Measurements from ENCODE around the gene C2orf92.
A peak's percentile ranks its signal among the peaks of the same experiment; 100 is the strongest.
"Not testable (repeated sequence)": the region's sequence is repeated elsewhere in the genome, so short reads cannot be mapped to it uniquely, and the experiment has no call there.

The C2orf92 gene

DNA sequence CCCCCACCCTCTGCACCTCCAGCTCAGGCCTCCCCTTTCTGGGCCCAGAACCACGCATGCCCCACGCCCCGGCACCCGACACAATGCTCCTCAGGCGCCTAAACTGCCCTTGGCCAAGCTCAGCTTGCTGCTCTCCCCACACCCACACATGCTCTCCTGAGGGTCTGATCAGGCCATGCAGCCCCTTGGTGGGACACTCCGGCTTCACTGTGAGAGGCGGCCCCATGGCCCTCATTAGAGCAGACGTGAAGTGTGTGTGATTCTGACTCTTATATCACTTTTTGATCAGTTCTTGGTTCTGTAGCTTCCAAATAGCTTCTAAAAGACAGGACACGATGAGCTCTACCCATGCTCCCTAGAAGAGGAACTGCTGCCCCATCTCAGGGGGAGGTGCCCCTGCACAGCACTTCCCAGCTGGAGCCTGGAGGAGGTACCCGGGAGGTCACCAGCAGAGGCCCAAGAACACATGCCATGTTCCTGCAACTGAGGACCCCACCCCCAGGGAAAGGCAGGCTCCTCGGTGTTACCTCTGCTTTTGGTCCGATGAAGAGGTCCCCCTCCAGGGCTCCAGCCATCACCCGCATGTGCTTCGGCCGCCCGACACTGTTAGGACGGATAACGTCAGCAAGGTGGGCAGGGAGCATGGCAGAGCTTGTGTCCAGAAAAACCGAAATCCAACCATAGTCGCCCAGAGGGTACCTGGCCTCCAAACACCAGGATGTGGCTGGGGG is 9.3 kb upstream of the C2orf92 start:
- no peak for DNase-seq (ENCODE audit: low read depth)

DNA sequence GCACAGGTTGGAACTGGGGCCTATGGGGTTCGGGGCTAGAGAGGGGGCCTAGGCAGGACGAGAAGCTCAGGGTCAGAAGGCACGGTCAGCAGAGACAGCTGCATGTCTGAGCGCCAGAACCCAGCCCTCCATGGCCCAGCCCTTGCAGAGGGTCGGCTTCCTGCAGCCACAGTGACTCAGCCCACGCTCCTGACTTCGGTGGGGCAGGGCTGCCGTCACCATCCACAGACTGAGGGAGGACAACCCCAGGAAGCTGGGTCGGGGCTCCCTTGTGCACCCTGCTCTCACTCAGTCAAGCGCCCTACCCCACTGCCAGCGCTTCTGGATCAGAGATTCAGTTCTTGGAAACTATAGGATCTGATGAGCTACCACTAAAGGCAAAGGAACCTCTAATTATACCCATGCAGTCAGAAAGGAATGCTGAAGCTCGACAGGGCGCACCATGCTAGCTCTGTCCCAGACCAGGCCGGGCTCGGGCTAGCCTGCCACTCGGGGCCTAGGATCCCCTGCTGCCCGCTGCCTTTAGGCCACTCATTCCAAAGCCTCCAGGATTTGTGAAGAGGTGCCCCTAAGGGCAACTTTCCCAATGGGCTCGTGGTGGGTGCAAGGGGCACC is 8.6 kb upstream of the C2orf92 start:
- DNase-seq (ENCODE audit: low read depth) = no peak

DNA sequence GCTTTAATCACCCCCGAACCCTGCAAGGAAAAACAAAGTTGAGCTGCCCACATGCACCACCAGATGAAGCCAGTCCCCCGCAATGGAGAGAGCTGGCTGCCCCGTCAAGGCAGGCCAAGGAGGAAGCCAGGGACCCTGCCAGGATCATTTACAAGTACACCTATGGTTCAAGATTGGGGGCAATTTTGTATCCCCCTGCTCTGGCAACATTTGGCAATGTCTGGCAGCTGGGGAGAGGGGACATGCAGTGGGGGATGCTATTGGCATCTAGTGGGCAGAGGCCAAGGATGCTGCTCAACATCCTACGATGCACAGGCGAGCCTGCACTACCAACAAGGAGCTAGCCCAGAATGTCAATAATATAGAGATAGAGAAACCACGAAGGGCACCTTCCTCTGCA is 7.6 kb upstream of the C2orf92 start:
- no peak for DNase-seq (ENCODE audit: low read depth)

DNA sequence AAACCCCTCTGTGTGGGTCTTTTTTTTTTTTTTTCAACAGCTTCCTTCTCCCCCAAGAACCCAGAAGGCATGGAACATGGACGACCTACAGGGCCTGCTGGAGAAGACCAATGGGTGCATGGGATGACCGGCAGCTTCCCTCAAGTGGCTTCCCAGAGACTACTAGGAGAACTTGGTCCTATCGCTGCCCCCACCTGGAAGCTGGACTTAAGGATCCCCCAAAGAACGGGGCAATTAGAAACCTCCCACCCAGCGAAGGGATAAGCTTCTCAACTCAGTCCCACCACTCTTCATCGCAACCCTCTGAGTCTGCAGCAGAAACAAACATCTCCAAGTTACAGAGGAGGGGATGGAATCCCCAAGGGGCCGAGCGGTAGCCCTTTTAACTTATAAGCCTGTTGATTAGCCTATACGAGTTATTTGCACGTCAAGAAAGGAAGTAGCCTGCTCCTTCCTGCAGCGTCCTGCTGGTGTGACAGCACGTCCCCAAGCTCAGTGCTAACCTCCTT is 7.1 kb upstream of the C2orf92 start:
- DNase-seq (ENCODE audit: low read depth) = no peak

DNA sequence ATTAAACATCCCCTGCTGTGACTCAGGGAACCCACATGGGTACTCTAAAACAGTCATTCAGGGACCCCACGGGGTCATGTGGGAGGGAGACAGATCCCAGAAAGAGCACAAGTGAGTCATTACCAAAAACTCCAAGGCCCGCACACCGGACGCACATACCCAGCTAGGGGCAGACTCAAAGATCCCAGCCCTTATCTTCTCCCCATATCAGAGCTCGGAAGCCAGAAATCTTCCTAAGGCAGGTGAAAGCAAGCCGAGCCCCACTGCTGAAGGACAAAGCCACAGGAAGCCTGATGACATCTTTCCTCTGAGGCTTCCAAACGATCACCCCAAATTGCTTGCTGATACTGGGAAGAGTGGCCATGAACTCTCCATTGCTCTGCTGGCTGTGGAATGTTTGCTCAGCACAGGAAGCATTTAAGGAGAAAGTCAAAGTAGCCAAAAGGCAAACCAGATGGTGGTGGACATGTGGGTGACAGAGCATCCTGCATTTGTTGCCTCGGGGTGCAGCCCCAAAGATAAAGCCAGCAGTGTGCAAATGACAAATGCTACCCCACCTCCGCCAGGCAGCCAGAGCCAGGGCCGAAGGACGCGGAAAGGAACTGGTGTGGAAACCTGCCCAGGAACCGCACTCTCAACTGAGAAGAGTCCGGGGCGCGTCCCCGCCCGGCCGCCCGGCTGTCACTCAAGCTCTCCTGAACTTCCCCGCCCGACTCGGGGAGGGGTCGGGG is 6.5 kb upstream of the C2orf92 start:
- DNase-seq (ENCODE audit: low read depth) = peak; percentile 78

DNA sequence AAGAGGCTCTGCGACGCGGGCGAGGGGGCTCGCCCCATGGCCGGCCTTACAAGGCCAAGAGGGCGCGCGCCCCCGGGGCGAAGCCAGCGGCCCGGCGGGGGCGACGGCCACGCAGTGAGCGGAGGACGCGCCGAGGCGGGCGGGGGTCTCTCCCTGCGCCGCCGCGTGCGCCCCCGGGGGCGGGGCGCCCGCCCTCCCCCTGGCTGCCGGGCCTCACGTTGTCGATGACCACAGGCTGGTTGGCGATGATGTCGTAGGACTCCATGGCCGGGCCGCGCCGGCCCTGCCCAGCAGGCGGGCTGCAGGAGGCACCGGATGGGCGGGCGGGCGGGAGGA is 5.9 kb upstream of the C2orf92 start:
- no peak for DNase-seq (ENCODE audit: low read depth)

DNA sequence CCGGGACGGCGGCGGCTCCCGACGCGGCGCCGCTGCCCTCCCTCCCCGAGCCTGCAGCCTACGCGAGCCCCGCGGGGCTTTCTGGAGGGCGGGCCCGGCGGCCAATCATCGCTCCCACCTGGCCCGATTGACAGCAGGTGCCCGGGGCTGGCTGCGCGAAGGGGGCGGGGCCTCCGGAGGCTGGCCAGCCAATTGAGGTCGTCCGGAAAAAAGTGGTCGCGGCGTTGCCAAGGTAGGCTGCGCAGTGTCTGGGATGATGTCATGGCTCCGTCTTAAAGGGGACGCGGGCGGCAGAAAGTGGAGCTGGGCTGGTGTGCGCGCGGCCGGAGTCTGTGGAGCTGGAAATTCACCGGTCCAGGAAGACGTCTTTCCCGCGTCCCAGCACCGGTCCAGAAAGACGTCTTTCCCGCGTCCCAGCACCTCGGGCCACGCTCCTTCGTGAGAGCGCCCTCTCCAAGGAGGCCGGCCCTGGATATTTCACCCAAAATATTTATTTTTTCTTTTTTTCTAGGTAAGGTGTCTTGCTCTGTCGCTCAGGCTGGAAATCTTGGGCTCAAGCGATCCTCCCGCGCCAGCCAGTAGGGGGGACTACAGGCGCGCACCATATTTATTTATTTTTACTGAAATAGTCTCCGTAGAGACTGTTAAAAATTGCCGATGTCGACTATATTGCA is 5.4 kb upstream of the C2orf92 start, which contains the start of gene ACTR1B:
ACTR1B (minus strand) TSS at position 83 of the 674 bp plus-strand sequence. CDS start 154 bp downstream, outside the sequence.
- peak; percentile 92 for DNase-seq (ENCODE audit: low read depth)

DNA sequence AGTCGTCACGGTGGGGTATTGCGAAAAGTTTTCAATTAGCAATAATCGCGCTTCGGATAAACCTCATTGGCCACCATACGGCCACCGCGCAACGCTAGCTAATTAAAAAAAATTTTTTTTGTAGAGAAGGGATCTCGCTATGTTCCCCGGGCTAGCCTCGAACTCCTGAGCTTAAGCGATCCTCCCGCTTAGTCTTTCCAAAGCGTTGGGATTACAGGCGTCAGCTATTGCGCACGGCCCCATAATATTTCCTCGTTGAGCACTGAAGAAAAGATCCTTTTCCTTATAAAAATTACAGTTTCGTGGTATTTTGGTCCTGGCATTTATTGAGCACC is 4.9 kb upstream of the C2orf92 start:
- no peak for DNase-seq (ENCODE audit: low read depth)

DNA sequence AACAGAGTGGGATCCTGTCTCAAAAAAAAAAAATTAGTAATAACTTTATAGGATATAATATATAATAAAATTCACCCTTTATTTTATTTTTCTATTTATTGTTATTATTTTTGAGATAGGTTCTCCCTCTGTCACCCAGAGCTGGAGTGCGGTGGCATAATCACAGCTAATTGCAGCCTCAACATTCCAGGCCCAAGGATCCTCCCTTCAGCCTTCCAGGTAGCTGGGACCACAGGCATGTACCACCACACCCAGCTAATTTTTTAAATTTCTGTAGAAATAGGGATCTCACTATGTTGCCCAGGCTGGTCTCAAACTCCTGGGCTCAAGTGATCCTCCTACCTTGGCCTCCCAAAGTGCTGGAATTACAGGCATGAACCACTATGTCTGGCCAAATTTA is 958 bp downstream of the C2orf92 start:
- DNase-seq (ENCODE audit: low read depth) = no peak

DNA sequence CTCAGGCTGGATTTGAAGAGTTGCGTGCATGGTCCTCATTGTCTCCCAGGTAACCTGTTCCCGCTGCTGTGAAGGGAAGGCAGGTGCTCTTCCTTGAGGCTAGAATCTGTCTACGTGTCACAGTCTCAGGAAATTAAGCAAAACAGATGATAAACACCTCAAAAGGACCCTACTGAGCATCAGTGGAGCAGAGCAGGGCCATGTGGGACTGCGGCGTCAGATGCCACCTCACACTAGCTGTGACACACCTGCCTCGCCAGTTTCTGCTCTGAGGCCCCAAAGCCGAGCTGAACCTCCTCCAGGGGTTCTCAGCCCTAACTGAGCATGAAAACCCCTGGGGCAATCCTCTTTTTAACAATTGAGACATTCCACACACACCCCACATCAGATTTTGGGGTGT is 2.0 kb downstream of the C2orf92 start:
- no peak for DNase-seq (ENCODE audit: low read depth)

DNA sequence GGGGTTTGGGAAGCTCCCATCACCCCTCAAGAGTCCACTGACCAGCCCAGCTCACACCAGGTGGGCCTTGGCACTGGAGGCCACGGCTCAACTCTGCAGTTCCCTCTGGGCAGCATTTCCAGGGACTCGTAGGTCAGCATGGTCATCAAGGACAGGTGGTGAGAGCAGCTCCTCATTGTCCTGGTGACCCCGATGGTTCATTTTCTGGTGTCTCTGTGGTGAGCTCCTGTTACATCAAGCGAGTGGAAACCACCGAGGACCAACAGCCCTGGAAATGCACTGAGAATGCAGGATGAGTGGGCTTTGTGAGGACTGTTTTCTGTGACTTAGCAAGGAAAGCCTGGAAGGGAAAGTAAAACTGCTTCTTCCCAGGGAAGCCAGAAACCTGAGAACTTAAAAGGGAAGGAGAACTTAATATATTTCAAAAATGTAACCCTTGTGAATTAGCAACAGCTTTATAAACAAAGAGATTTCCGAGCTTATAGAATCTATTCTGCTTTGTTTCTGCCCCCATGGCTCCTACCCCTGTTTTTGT is 3.2 kb downstream of the C2orf92 start:
- not testable (repeated sequence) for DNase-seq (ENCODE audit: low read depth)

DNA sequence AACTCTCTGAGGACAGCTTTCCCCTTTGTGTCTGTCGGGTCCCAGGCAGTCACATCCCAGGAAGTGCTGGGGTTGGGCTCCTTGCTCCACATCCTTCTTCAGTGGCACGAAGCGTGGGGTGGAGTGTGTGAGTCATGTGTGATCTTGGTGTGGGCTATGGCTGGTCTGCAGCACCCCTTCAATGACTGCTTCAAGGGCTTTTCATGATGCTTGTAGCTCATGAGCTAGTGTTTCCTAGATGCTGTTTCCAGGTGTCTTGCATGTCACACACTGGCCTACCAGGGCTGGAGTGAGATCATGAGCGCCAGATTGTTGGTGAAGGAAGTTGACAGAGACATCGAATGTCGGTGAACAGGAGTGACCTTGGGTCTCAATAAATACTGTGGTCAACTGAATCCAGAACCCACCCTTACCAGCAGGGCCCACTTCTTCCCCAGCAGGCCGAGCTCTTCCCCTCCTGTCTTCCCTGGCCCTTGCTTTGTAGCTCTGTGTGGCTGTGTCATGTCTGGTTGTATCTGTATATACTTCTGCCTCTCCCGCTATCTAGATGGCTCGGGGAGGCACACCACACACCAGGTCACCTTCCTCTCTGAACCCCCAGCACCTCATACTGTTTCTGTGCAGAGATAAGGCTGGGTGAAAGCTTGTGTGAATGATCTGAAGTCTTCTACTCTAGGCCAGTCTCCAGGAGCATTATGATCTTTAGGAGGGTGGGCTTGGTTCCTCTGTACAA is 3.8 kb downstream of the C2orf92 start:
- DNase-seq (ENCODE audit: low read depth) = no peak

DNA sequence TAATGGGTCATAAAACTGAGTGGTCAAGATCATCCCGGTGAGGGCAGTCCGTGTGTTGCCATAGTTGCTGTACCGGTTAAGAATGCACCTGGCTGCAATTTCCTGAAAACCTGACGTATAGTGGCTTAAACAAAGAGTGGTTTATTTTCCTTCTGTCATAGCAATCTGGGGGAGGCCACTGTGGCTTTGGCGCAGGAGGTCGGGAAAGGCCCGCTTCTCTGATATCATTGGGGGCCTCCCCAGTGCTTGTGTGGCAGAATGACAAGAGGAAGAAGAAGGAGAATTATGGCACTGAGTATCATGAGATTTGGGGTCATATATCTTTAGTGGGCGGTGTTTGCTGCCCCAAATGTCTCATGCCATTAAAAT is 4.4 kb downstream of the C2orf92 start:
- no peak for DNase-seq (ENCODE audit: low read depth)

DNA sequence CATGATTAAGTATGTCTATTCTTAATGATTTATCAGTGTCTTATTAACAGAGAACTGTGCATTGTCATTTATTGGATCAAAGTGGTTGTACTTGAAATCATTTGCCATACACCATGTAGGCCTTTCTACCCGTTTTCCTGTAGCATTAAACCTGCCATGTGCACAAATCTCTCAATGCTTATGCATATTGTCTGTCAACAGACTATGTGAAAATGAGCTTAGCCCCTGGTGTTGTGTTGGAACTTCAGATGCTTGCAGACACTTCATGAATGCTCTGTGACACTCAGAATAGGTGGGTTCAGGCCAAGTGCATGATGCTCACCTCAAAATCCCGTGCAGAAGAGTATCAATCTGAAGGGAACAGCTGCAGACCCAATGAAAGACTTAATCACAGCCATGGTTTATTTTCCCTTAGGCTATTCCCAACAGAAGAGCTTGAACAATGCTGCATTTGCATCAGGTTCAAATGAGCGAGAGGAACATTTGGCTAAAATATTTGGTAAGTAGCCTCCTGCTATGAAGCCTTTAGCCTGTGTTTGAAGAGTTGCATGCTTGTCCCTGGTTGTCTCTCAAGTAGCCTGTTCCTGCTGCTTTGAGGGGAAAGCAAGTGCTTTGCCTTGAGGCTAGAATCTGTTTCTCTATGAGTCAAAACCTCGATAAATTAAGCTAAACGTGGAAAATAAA is 6.1 kb downstream of the C2orf92 start:
- no peak for DNase-seq (ENCODE audit: low read depth)

DNA sequence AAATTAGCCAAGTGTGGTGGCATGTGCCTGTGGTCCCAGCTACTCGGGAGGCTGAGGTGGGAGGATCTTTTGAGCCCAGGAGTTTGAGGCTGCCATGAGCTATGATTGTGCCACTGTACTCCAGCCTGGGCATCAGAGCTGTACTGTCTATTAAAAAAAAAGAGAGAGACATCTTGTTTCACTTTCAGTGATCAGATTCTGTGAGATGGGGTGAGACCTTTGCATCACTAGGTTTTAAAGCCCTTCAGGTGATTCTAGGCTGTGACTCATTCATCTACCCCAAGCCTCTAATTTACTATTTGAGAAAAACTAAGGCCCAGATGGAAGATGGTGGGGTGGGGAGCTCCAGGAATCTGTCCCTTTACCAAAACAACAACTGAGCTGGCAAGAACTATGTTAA is 7.1 kb downstream of the C2orf92 start:
- no peak for DNase-seq (ENCODE audit: low read depth)

DNA sequence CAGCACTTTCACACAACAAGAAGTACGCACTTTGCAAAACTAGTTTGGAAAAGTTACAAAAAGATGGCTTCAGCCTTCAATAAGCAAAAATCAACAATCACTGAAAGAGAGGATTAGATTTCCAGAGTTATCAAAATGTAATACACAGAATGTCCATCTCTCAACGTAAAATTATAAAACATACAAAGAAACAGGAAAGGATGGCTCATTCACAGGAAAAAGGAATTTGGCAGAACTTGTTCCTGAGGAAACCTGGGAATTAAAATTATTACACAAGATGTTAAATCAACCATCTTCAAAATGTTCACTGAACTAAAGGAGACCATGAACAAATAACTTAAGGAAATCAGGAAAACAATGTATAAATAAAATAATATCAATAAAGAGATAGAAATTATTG is 8.0 kb downstream of the C2orf92 start:
- no peak for DNase-seq (ENCODE audit: low read depth)

DNA sequence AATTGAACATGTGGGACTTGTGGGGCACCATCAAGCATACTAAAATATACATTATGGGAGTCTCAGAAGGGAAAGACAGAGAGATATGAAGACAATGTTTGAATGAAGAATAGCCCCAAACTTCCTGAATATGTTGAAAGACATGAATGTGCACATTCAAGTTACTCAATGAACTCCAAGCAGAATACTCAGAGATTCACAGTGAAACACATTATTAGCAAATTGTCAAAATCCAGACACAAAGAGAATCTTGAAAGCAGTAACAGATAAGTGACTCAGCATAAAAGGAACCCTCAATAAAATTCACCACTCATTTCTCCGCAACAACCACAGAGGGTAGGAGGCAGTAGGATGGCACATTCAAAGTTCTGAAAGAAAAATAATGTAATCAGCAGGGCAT is 8.8 kb downstream of the C2orf92 start:
- DNase-seq (ENCODE audit: low read depth) = no peak

DNA sequence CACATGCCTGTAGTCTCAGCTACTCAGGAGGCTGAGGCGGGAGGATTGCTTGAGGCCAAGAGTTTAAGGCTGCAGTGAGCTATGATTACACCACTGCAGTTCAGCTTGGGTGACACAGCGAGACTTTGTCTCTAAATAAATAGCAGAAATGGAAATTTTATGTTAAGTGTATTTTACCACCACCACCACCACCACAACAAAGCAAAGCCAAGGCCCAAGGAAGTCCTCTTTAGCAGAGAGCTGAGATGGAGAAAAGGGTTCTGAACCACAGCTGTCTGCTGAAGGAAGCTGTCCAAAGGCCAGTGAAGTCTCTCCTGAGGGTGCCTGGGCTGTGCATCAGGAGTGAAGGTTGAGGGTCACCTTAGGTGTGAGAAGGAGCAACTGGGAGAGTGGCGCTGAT is 17.7 kb downstream of the C2orf92 start:
- DNase-seq (ENCODE audit: low read depth) = not testable (repeated sequence)

DNA sequence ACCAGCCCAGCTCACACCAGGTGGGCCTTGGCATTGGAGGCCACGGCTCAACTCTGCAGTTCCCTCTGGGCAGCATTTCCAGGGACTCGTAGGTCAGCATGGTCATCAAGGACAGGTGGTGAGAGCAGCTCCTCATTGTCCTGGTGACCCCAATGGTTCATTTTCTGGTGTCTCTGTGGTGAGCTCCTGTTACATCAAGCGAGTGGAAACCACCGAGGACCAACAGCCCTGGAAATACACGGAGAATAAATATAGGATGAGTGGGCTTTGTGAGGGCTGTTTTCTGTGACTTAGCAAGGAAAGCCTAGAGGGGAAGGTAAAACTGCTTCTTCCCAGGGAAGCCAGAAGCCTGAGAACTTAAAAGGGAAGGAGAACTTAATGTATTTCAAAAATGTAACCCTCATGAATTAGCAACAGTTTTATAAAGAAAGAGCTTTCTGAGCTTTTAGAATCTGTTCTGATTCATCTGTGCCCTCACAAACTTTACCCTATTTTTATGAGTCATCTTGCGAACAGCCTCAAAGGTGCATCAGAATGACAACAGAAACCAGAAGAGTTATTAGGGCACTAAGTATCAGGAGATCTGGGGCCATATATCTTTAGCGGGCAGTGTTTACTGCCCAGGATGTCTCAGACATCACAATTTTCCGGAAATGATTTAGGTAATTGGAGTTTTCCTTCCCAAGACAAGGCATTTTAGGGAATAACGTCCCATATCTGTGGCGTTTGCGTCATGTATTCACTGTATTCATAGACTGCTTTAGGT is 18.7 kb downstream of the C2orf92 start:
- no peak for DNase-seq (ENCODE audit: low read depth)

DNA sequence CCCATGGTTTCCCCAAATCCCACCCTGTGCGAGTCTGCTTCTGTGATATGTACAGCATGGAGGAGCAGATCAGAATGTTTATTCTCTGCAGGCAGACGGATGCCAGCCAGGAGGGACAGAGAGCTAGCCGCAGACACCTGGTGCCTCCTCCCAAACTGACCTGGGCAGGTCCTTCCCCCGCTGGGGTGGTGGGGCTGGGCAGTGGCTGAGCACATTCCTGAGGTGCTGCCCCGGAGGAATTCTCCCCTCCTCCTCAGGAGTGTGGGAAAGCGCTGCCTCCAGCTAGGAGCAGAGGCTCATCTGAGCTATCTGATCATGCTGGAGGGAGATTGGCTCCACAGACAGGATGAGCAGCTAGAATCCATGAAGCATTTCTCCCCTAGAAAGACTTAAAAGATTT is 21.7 kb downstream of the C2orf92 start:
- no peak for DNase-seq (ENCODE audit: low read depth)

Data from non-pigmented ciliary epithelial cell (primary cell).